GM19193 (cell line): ENCODE results near the gene JAM3.

Source experiments
- POLR2A ChIP-seq: IDR thresholded peaks from 4 replicates; pipeline ENCODE4 v1.6.1; 2011; ENCODE audit not compliant: insufficient read depth, insufficient read length; ENCODE audit errors: extremely low read depth

The JAM3 gene

DNA sequence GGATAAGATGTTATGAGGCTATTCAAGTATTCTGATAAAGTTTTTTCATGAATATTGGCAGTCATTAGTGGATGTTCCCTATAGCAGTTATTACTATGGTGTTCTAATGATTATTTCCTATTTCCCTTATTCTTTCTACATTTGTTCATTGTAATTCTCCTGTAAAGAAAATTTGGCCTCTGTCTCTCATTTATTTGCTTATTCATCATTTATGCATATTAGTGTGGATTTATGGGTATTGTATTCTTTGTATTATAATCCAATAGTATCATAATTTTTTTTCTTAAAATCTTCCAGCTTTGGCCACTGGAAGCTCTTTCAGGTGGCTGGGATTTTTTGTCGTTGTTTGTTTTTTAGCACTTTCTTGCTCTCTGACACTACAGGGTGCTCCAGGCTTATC, 47.3 kb downstream of the JAM3 start:
- TF ChIP-seq POLR2A, result no peak

DNA sequence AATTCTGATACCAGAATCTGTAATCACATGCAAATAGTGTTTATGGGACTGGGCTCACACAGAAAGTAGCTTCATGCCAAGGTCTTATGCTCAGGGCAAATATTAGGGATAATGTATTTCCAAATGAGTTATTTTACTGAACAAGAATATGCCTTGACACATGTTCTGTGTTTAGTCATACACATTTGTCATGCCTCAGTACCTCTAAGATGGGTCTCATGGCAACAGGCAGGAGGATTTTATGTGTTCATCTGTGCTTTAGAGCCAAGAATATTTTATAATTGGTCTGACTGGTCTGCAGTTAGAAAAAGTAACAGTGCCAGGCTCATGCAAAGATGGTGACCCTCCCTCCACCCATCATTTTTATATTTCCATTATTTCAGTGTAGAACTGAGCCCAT, 49.1 kb downstream of the JAM3 start:
- TF ChIP-seq POLR2A, result no peak

DNA sequence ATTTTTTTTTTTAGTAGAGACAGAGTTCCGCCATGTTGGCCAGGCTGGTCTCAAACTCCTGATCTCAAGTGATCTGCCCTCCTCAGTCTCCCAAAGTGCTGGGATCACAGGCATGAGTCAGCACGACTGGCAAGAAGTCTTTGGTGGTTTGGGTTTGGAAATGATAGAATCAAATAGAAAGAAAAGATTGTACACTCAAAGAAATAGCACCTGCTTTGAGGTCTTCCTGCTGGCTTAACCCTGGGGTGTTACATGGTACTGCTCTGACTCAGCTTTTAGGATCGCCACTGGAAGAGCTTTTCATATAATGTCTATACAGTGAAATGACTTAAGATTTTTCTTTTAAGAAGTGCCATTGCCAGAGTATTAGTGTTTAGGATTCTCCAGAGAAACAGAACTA, 50.2 kb downstream of the JAM3 start:
- no peak for TF ChIP-seq POLR2A

DNA sequence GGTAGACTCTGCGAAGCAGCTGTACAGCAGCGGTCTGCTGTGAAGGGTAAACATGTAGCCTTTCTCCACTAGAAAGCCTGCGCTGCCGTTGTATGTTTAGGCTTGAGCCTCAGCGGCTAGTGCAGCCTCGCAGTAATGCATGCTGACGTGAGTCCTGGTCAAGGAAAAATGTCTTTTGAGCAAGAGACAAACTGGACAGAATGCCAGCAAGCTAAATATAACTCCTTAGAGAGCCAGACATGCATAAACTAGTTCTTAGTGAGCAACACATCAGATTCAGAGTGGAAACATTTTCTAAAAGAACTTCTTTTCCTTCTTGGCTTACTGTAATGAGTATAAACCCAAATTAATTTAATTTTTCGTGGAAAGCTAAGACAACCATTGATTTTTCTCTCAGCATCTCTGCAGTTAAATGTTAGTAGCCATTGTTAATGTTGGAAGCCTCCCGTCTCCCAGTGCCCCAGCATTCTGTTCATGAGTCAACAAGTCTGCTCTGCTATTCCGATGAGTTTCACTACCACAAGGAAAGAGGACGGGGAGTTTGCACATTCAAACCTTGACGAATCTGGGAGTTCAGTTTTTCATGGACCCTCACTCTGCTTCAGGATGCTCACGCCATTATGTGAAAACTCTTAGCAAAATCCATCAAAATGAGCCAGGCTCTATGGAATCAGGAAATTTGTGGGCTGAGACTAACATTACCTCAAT, 51.4 kb downstream of the JAM3 start:
- no peak for TF ChIP-seq POLR2A

DNA sequence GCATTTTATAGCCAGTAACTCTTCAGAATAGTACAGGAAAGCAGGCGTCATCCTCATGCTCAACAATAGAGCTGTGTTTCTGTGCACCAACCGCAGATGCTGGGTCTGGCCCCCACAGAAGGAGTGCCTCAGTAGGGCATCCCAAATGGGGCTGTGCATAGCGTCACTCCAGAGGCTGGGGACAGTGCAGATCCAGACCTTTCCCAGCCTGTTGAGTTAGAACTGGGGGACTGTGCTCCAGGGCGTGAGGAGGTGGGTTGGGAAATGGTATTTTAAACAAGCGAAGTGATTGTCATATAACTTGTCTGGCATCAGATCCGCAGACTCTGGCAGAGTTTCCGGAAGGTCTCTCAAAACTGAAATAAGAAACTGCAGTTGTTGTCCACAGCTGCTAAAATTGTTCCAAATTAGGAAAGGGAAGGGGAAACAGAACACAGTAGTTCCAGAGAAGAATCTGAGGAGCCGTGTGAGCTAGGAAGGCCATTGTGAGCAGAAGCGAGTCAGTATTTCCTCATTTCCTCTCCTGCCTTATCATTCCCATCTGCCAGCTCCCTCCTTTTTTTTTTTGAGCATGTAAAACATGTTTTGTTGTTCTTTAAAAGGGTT, 52.2 kb downstream of the JAM3 start:
- TF ChIP-seq POLR2A, result no peak

DNA sequence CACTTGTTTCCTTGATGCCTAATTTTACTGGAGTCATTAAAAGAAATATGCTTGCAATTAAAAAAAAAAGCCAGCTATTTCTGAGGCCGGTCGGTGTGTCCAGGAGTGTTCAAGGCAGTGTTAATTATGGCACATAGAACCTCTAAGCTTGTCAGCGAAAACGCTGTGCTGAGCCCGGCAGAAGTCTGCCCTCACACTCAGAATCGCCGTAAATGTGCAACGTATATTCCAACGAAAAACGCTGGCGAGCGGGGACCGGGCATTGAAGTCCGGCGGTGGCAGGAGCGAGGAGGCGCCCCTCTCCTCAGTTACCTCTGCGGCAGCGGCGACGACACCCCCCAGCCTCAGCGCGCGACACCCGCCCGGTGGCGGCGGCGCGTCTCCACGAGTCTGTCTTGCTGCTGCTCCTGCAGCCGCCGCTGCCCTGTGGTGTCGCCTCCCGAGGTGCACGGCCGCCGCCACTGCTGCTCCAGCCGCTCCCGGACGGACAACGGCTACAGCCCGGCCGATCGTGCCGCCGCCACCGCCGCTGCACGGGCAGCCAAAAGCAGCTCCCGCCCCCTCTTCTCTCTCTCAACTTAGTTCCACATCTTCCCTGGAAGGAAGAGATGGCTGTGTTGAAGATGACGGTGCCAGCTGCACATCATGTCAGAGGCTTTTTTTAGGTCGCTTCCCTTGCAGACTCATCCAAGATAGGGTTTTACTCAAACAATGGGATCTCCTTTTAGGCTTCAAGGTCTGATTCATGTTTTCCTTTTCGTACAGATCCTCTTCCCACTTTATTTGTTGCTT, 56.0 kb downstream of the JAM3 start:
- TF ChIP-seq POLR2A, result no peak

DNA sequence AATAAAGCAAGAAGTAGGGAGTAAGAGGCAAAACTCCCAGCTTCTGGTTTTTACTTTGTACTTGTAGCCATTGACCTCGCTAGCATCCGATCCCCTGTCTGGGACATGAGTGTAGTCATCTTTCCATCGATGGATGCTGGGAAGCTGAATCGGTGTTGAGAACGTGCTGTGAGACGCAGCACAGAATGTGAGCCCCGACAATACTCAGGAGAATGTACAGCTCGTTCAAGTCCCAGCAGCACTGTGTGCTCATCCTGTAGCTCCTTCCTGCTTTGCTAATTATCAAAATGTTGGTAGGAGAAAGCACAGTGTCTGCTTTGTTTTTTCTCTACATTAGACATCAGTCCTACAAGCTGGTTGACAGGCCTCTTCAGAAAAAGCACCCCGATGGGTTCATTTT, 56.6 kb downstream of the JAM3 start:
- TF ChIP-seq POLR2A, result no peak

DNA sequence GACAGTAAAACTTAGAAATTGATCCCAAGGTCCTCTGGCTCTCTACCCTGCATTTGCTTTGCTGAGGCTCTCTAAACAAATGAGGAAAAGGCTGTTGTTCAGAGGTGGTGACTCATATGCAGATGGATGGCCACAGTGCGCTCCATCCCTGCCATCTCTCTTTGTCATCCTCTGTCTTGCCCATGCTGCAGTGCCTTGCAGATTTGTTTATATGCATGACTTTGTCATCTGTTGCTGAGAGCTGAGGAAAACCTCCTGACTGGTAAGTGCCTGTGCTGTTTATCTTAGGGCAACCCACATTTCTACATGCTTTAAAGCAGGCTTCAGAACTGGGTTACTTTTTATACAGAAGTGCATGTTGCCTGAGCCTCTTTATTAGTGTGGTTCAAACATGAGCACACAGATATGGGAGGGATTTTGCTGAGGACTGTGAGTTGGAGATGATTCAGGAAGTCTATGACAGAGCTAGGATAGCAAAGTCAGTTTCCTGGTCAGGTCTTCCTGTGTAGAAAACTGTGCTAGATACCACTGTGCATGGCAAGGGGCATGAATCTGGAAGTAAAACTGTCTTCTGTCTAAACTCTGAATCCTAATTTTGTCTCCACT, 57.4 kb downstream of the JAM3 start:
- no peak for TF ChIP-seq POLR2A

DNA sequence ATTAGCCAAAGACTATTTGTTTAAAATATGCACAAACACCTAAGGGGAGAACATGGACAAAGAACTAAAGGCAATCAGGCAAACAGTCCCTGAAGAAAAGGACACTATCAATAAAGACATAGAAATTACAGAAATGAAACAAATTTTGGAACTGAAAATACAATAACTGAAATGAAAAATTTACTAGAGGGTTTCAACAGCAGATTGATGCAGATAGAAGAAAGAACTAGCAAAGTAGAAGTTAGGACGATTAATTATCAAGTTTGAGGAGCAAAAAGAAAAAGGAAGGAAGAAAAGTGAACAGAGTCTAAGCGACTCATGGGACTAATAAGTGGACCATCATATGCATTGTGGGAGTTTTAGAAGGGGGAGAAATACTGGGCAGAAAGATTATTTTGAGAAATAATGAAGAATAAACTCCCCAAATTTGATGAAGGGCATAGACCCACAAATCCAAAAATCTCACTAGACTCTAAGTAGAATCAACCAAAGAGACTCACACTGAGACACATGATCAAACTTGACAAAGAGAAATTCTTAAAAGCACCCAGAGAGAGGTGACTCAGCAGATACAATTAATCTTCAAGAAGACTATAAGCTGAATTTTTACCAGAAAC, 62.9 kb downstream of the JAM3 start:
- TF ChIP-seq POLR2A, result no peak

DNA sequence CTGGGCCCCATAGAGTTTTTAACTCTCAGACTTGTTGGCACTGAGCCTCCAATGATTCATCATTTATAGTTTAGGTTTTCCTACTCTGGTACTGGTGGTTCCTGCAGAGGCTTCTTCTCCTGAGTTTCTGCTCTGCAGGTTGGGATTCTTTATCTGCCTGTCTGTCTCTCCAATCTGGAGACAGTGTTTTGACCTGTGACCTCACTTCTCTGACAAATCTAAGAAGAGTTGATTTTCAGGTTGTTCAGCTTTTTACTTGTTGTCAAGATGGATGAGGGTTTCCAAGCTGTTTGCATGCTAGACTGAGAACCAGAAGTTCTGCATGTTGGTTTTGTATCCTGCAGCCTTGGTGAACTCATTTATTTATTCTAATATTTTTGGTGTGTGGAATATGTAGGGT, 63.9 kb downstream of the JAM3 start:
- TF ChIP-seq POLR2A, result no peak

DNA sequence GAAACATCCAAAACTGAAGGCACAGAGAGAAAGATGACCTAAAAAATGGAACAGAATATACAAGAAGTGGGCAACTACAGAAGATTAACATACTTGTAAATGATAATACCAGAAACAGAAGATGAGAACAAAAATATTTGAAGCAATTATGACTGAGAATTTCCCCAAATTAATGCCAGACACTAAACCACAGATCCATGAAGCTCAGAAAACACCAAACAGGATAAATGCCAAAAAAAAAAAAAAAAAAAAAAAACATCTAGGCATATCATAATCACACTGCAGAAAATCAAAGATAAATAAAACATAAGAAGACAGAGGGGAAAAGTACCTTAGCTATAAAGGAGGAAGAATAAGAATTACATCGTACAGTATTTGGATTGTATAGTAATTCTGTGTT, 65.3 kb downstream of the JAM3 start:
- no peak for TF ChIP-seq POLR2A

DNA sequence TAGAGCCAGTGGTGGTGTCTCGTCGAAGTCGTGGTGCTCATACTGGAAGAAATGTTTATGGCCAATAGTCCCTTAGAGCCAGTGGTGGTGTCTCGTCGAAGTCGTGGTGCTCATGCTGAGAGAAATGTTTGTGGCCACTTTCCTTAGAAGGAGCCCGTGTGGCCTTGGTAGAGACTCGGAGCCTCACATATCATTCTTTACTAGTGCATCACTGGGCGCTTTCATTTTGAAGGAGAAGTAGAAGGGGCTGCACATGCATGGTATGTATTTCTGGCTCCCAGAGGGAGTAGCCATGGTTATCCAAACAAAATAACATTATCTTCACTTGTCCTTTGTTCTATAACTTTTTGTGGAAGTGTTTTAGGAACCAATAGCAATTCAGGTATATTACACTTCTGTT, 69.5 kb downstream of the JAM3 start:
- TF ChIP-seq POLR2A, result no peak

DNA sequence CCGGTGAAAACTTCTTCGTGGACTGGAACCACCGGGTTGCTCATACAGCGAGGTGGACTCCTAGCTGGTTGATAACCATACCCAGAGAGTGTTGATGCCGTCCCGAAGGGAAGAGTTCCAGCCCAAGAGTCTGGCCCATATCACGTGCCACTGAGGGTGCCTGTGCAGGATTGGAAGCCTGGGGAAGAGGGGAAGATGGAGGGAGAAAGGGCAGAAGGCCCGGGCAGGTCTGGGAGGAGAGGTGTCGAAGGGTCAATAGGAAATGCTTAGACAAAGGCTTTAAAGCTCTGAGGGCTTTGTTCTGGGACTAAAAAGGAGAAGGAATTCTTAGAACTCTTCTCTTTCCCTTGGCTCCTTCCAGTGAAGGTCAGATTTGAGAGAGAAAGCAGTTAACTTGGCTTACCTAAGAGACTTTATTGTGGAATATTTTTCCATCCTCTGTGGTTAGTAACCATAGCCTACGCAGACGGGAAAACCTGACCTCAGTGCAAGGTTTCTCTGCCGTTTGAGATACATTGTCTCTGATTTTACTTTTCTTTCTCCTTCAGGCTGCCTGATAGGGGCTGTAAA, 70.5 kb downstream of the JAM3 start:
- TF ChIP-seq POLR2A, result no peak

DNA sequence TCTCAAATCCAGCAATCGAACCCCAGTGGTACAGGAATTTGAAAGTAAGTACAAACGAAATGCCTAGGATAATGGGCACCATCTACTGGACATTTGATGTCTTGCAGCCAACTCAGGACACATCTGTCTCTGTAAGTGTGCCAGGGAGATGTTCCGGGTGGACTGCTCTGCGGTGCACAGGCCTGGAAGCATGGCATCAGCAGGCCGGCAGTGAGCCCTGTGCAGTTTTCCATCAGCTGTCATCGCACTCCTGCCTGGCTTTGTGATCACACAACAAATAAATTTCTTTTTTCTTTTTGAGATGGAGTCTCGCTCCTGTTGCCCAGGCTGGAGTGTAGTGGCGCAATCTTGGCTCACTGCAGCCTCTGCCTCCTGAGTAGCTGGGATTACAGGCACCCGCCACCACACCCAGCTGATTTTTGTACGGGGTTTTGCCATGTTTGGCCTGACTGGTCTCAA, 71.0 kb downstream of the JAM3 start:
- no peak for TF ChIP-seq POLR2A

DNA sequence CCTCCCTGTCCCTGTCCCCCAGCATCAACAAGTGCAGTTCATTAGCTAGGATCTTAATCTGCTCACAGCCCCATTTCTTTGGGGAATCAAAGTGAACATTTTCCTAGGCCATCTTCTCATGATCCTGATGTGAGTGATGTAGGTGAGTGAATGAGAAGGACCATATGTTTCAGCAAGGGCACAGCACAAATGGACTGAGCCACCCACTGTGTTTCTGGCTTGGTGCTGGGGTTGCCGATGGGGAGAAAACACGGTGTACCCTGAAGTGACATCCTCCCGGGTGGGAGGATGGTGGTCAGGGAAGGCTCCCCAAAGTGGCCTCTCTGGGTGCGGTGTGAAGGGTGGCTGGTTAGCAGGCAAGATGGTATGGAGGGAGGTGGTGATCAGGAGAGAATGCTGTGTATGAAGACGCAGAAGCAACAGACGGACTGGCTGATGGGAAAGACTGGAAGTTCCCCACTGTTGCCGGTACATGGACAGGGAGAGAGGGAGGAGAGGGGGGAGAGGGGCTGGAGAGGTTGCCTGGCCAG, 72.2 kb downstream of the JAM3 start:
- TF ChIP-seq POLR2A, result no peak

DNA sequence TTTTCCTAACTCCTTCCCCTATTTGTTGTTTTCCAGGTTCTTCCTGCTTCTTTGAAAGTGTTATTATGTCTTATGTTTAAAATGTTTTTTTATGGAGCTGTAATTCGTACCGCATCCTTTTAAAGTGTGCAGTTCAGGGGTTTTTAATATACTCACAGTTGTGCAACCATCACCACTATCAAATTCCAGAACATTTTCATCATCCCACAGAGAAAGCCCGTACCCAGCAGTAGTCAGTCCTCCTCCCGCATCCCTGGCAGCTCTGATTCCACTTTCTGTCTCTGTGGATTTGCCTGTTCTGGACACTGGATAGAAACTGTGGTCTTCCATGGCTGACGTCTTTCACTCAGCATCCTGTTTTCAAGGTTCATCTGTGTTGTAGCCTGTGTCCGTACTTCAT, 73.7 kb downstream of the JAM3 start:
- no peak for TF ChIP-seq POLR2A
